Measurements from ENCODE around the gene MEDAG. TPM values are rescaled to one million over a fixed set of nuclear protein-coding genes. Genes with fewer than 3 reads are reported as not detected.
A peak's percentile ranks its signal among the peaks of the same experiment; 100 is the strongest.

MEDAG gene
- total RNA-seq, 4 donors from 2014 or later: 16.5 to 45.9 (median 19.1) TPM

DNA sequence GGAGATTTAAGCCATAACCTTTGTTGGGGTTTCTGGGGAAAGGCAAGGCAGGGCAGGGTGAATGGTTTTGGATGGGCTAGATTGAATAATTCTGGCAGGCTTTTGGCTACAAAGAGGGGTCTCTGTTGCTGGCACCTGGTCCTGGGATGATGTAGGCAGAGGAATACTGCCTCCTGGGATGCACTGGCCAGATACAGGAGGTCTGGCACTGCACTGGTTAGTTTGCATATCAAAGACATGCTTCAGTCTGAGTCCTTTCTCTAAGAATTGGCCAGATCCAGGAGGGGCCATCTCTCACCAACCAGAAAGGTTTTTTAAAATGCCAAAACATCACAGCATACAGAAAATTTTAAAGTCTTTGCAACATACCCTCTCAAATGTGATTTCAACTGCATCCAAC, 8.0 kb upstream of the MEDAG start:
- no peak for DNase-seq
- peak overlapping the region in 1 of 2 donors; percentile 66 for H3K27ac ChIP-seq
- H3K9me3 ChIP-seq: no peaks in the 10 kb centered on the region
- no peaks in the 10 kb centered on the region for H3K36me3 ChIP-seq
- no peaks in the 10 kb centered on the region for H3K4me1 ChIP-seq
- intact Hi-C loops (cut with DNase I; ENCODE audit: low total_unique reads): no loop called here
- no peak for TF ChIP-seq POLR2A (IDR thresholded peaks at IDR 0.05)
- TF ChIP-seq, protein P1, sequence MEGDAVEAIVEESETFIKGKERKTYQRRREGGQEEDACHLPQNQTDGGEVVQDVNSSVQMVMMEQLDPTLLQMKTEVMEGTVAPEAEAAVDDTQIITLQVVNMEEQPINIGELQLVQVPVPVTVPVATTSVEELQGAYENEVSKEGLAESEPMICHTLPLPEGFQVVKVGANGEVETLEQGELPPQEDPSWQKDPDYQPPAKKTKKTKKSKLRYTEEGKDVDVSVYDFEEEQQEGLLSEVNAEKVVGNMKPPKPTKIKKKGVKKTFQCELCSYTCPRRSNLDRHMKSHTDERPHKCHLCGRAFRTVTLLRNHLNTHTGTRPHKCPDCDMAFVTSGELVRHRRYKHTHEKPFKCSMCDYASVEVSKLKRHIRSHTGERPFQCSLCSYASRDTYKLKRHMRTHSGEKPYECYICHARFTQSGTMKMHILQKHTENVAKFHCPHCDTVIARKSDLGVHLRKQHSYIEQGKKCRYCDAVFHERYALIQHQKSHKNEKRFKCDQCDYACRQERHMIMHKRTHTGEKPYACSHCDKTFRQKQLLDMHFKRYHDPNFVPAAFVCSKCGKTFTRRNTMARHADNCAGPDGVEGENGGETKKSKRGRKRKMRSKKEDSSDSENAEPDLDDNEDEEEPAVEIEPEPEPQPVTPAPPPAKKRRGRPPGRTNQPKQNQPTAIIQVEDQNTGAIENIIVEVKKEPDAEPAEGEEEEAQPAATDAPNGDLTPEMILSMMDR (IDR thresholded peaks at IDR 0.05): no peak
- no peaks in the 10 kb centered on the region for H3K27me3 ChIP-seq
- no peak overlapping the region for H3K4me3 ChIP-seq

DNA sequence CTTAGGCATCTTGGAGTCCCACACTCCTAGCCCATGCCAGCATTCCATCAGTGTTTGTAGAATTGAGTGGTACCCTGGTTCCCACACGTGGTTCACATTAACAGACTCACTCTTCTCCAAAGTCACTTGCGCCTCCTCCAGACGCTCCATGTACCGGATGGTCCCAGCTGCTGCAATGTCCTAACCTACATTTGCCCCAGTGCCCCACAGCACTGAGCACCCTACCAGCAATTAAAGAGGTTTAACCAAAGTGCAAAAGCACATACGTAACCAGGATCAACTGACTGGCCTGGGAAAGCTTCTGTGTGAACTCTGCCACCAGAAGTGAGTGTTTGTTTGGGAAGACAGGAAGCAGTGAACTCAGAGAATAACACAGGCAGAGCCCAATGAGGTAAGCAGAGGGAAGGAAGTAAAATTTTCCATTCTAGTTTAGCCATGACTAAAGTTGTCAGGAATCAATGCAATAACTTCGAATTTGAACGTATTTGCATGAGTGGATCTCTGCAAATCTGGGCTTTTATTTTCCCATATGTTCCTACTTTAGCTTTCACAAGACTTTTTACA, 7.3 kb upstream of the MEDAG start:
- TF ChIP-seq POLR2A (IDR thresholded peaks at IDR 0.05): peak in 1 of 2 donors; percentile 25
- TF ChIP-seq, protein P1 (IDR thresholded peaks at IDR 0.05): no peak
- peak in 1 of 2 donors; percentile 43 for DNase-seq
- Histone ChIP-seq H3K4me1 (no peaks in the 10 kb centered on the region), H3K27me3 (no peaks in the 10 kb centered on the region), H3K4me3 (no peak overlapping the region), H3K27ac (peak overlapping the region in 1 of 2 donors; percentile 66), H3K36me3 (no peaks in the 10 kb centered on the region), H3K9me3 (no peaks in the 10 kb centered on the region)
- intact Hi-C loops (cut with DNase I; ENCODE audit: low total_unique reads): no loop called here

DNA sequence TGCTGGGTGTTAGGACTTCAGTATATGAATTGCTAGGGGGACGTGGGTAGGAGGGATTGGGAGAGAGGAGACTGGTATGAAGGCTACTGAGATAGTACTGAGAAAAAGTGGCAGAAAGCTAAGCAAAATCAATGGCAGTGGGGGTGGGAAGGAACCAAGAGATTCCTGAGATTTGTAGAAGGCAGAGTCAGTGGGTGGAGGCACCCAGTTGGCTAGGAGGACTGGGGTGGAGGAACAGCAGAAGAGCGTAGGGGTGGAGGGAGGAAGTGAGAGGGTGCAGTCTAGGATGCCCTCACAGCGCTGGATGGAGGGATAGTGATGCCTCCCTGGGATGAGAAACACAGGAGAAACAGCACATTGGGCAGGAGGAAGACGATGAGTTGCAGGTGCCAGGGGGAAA, 5.6 kb upstream of the MEDAG start:
- Histone ChIP-seq H3K9me3 (no peaks in the 10 kb centered on the region), H3K4me3 (no peak overlapping the region), H3K27me3 (no peaks in the 10 kb centered on the region), H3K4me1 (no peaks in the 10 kb centered on the region), H3K27ac (no peak overlapping the region), H3K36me3 (no peaks in the 10 kb centered on the region)
- intact Hi-C loops (cut with DNase I; ENCODE audit: low total_unique reads): no loop called here
- no peak for DNase-seq
- TF ChIP-seq, protein P1 (IDR thresholded peaks at IDR 0.05): no peak
- TF ChIP-seq POLR2A (IDR thresholded peaks at IDR 0.05): no peak

DNA sequence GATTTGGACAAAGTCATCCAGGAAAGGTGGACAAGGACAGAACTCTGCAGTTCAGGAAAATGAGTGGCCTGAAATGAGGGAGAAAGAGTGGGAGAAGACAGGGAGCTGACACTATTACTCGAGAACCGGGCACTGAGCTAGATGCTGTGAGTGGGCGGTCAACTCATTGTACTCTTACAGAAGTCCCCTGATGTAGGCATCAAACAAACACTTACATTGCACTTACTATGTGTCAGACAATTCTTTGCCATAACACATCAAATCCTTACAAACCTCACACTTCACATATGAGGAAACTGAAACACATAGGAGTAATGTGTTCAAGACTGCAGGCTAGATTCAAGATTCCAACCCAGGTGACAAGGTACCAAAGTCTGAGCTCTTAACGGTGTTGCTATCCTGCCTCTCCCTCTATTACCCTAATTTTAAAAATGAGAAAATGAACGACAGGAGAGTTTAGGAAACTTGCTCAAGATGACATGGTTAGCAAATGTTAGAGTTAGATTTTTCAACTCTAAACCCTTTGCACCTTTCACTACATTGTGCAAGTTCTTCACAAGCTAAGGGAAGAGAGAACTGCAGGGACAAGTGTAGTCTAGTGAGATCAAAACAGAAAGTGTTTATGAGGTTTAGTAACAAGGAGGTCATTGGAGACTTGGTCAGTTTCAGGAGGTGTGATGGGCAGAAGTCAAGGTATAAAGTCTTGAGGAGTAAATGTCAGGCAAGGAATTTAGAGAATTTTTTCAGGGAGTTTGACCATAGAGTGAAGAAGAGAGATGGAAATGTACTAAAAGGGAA, 4.9 kb upstream of the MEDAG start:
- DNase-seq: no peak
- H3K4me3 ChIP-seq: no peak overlapping the region
- intact Hi-C loops (cut with DNase I; ENCODE audit: low total_unique reads): no loop called here
- H3K9me3 ChIP-seq: no peaks in the 10 kb centered on the region
- H3K4me1 ChIP-seq: no peaks in the 10 kb centered on the region
- no peaks in the 10 kb centered on the region for H3K36me3 ChIP-seq
- H3K27me3 ChIP-seq: no peaks in the 10 kb centered on the region
- H3K27ac ChIP-seq: no peak overlapping the region
- TF ChIP-seq, protein P1 (IDR thresholded peaks at IDR 0.05): no peak
- no peak for TF ChIP-seq POLR2A (IDR thresholded peaks at IDR 0.05)

DNA sequence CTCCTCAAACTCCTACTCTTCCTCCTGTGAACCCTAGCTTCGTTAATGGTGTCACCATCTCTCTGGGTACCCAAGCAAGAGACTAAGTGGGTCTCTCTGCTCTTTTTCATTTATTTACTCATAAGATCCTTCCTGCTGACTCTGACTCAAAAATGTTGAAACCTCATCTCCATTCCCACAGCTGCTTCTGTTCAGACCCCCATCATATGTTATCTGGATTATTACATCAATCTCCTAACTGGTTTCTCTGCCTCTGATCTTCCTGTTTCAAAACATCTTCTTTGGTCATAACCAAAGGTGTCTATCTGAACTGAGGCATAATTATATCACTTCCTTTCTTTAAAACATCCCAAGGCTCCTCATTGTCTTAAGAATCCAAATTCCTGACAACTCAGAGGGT, 2.0 kb upstream of the MEDAG start:
- Histone ChIP-seq H3K36me3 (no peaks in the 10 kb centered on the region), H3K4me1 (no peaks in the 10 kb centered on the region), H3K27ac (no peak overlapping the region), H3K4me3 (no peak overlapping the region), H3K9me3 (no peaks in the 10 kb centered on the region), H3K27me3 (no peaks in the 10 kb centered on the region)
- intact Hi-C loops (cut with DNase I; ENCODE audit: low total_unique reads): no loop called here
- no peak for TF ChIP-seq POLR2A (IDR thresholded peaks at IDR 0.05)
- TF ChIP-seq, protein P1 (IDR thresholded peaks at IDR 0.05): no peak
- DNase-seq: no peak
